ENCODE results near the gene PLEKHG1.

- TF ChIP-seq CTCF (IDR thresholded peaks at IDR 0.05) (no peak), ZNF425 (CRISPR knock-in tag; conservative IDR thresholded peaks at IDR 0.05) (no peak), MAX (CRISPR knock-in tag; IDR thresholded peaks at IDR 0.05) (no peak), FOXP1 (CRISPR knock-in tag; IDR thresholded peaks at IDR 0.05; ENCODE audit: borderline replicate concordance) (no peak), IRF2 (CRISPR knock-in tag; IDR thresholded peaks at IDR 0.05; ENCODE audit: borderline replicate concordance, low read depth) (no peak), FOXJ3 (CRISPR knock-in tag; IDR thresholded peaks at IDR 0.05; ENCODE audit: borderline replicate concordance) (no peak), NR3C1 (CRISPR knock-in tag; conservative IDR thresholded peaks at IDR 0.05; ENCODE audit: low read depth) (no peak)
- TF ChIP-seq, protein P1, sequence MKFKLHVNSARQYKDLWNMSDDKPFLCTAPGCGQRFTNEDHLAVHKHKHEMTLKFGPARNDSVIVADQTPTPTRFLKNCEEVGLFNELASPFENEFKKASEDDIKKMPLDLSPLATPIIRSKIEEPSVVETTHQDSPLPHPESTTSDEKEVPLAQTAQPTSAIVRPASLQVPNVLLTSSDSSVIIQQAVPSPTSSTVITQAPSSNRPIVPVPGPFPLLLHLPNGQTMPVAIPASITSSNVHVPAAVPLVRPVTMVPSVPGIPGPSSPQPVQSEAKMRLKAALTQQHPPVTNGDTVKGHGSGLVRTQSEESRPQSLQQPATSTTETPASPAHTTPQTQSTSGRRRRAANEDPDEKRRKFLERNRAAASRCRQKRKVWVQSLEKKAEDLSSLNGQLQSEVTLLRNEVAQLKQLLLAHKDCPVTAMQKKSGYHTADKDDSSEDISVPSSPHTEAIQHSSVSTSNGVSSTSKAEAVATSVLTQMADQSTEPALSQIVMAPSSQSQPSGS (CRISPR knock-in tag; IDR thresholded peaks at IDR 0.05; ENCODE audit: borderline replicate concordance, low read depth) = no peak
These were observed 33.2 kb downstream of the PLEKHG1 start for GRCh38 chr6:150632785-150633485.

Data from WTC11 (cell line).